ENCODE results near the gene NDUFAF7. TPM values are rescaled to one million over a fixed set of nuclear protein-coding genes. Genes with fewer than 3 reads are reported as not detected.

NDUFAF7 gene
- total RNA-seq, 1 experiment from 2014 or later: 103 TPM

- Mint-ChIP-seq H3K36me3 (ENCODE audit: insufficient read depth in 1 of 3, low read depth in 3 of 3) (peaks cover 85 to 95% (median 92%) of the 10 kb centered on the region in 3 experiments), H3K4me3 (no peak overlapping the region), H3K4me1 (peaks cover 39% of the 10 kb centered on the region in 2 experiments), H3K27ac (peak overlapping the region in 1 of 3 experiments; percentile 83; a peak in 2 of 7 replicates), H3K9me3 (peaks cover 20 to 36% of the 10 kb centered on the region in 2 experiments), H3K27me3 (ENCODE audit: low read depth) (no peaks in the 10 kb centered on the region)
- Histone ChIP-seq H3T11ph (ENCODE audit: low read length) (no peak overlapping the region), H3K4ac (ENCODE audit: low read depth, low read length) (no peak overlapping the region), H3K27me3 (ENCODE audit: insufficient read depth, low read length) (no peaks in the 10 kb centered on the region), H4K5ac (ENCODE audit: insufficient read length, low read depth, low read length) (no peak overlapping the region), H2AFZ (ENCODE audit: low read length) (no peak overlapping the region), H2BK5ac (ENCODE audit: insufficient read length, low read length) (no peak overlapping the region), H2BK120ac (ENCODE audit: low read depth, low read length, poor library complexity, severe bottlenecking) (no peak overlapping the region), H3K14ac (ENCODE audit: insufficient read depth, low read length) (no peak overlapping the region), H4K8ac (replicated peaks; ENCODE audit: insufficient read length, low read depth, low read length) (no peak overlapping the region), H2BK15ac (ENCODE audit: low read depth, low read length) (no peak overlapping the region), H3K9me3 (ENCODE audit: control insufficient read depth, low read depth, low read length) (peaks cover 14% of the 10 kb centered on the region), H3K23ac (ENCODE audit: insufficient read length, low read depth, low read length) (no peak overlapping the region), H3K18ac (ENCODE audit: insufficient read length, low read depth, low read length) (no peak overlapping the region), H3K79me1 (ENCODE audit: insufficient read depth, low read depth, low read length, poor library complexity, severe bottlenecking) (peaks cover 2% of the 10 kb centered on the region), H3K4me1 (ENCODE audit: insufficient read depth, low read length) (no peaks in the 10 kb centered on the region), H2BK20ac (ENCODE audit: low read depth, low read length, poor library complexity, severe bottlenecking) (no peak overlapping the region), H2BK12ac (ENCODE audit: insufficient read length, low read depth, low read length) (no peak overlapping the region), H4K91ac (ENCODE audit: insufficient read length, low read depth, low read length) (no peak overlapping the region), H3K27ac (ENCODE audit: insufficient read length, low read depth, low read length) (no peak overlapping the region), H3K79me2 (ENCODE audit: insufficient read depth, low read length) (no peaks in the 10 kb centered on the region), H3K23me2 (ENCODE audit: insufficient read length, low read depth, low read length, poor library complexity, severe bottlenecking) (no peaks in the 10 kb centered on the region), H3K9ac (ENCODE audit: extremely low read depth, insufficient read length, low read length) (no peak overlapping the region), H3K4me2 (ENCODE audit: insufficient read depth, insufficient read length, low read length) (no peak overlapping the region), H3K56ac (ENCODE audit: insufficient read length, low read depth, low read length) (no peak overlapping the region), H4K20me1 (ENCODE audit: control insufficient read depth, insufficient read depth, insufficient read length) (no peaks in the 10 kb centered on the region), H2AK5ac (ENCODE audit: insufficient read length, low read length) (no peak overlapping the region)
- no peak for TF ChIP-seq CTCF (conservative IDR thresholded peaks at IDR 0.05)
- WGBS (ENCODE audit: extremely low coverage, insufficient read length, low lambda C conversion rate): no CpG with 5 or more reads among the region's 3 CpGs
- no peak for DNase-seq
Observed at GRCh38 chr2:37211939-37212338, 19.5 kb upstream of the NDUFAF7 start.

Measured in H9 (cell line).